A549 (cell line): ENCODE measurements around the gene PDE4D. TPM values are rescaled to one million over a fixed set of nuclear protein-coding genes. Genes with fewer than 3 reads are reported as not detected.

Experiments used
- ATAC-seq, 2 experiments: fragments of 200-7000 bp in 1 of 2; fragments of >200 bp in 1 of 2; cut with Nextera tagmentation in 1 of 2; cut with Tn5 transposase in 1 of 2; 3 replicates each; pipeline versions ENCODE4 v1.8.0 to v1.9.1; 2018 to 2020; ENCODE audit warnings: mild to moderate bottlenecking in 1 of 2, moderate library complexity in 1 of 2
- CTCF ChIA-PET: fragments of 300-600 bp; sonication (Branson Sonifier 250); formaldehyde crosslinking; extraction: SDS; loops from one replicate; lab custom pipeline; 2021; ENCODE audit warnings: antibody characterized with exemption, inconsistent platforms; lab: Yijun Ruan, JAX
- POLR2A ChIA-PET: fragments of 350-600 bp; formaldehyde crosslinking; extraction: SDS; loops from one replicate; lab custom pipeline; 2021; ENCODE audit warnings: antibody characterized with exemption, inconsistent platforms; lab: Yijun Ruan, JAX
- DNase-seq, 2 experiments: peaks; one replicate each; pipeline versions ENCODE4 v3.0.0 to v3.0.0-alpha.2; 2011 to 2016; ENCODE audit warnings: low read depth in 1 of 2, low spot score in 1 of 2
- FAIRE-seq: peaks from 2 replicates; lab custom pipeline; 2011; peaks lifted over from hg19 to GRCh38; lab: Jason Lieb, UNC
- H3K27ac ChIP-seq, 2 experiments: fragments of >200 bp; sonication (Bioruptor Twin); formaldehyde crosslinking; 3 replicates each; pipeline ENCODE4 v1.5.1; 2016 to 2017
- H3K4me1 ChIP-seq: fragments of >200 bp; sonication (Bioruptor Twin); formaldehyde crosslinking; 3 replicates; pipeline ENCODE4 v1.6.1; 2016
- H3K4me2 ChIP-seq: fragments of >200 bp; sonication (Bioruptor Twin); formaldehyde crosslinking; 3 replicates; pipeline ENCODE4 v1.6.1; 2016
- H3K4me3 ChIP-seq: fragments of >200 bp; sonication (Bioruptor Twin); formaldehyde crosslinking; 3 replicates; pipeline ENCODE4 v1.5.1; 2016
- H3K9me3 ChIP-seq: fragments of >200 bp; sonication (Bioruptor Twin); formaldehyde crosslinking; 3 replicates; pipeline ENCODE4 v1.6.1; 2016
- ESRRA ChIP-seq: fragments of 150-350 bp; IDR thresholded peaks from 2 replicates; pipeline ENCODE4 v1.6.1; 2014; ENCODE audit warnings: mild to moderate bottlenecking, low read length, borderline replicate concordance
- FOSB ChIP-seq: fragments of 250-450 bp; sonication (Bioruptor Pico); IDR thresholded peaks from 2 replicates; pipeline ENCODE4 v1.5.0; 2020; ENCODE audit warnings: mild to moderate bottlenecking, moderate library complexity
- HOXB13 ChIP-seq: fragments of 250-450 bp; sonication (Bioruptor Pico); IDR thresholded peaks from 2 replicates; pipeline ENCODE4 v1.5.0; 2020; ENCODE audit warnings: low read depth, mild to moderate bottlenecking, moderate library complexity
- HOXB5 ChIP-seq: fragments of 250-450 bp; sonication (Bioruptor Pico); IDR thresholded peaks from 2 replicates; pipeline ENCODE4 v1.5.0; 2020; ENCODE audit warnings: mild to moderate bottlenecking, moderate library complexity
- JUNB ChIP-seq: fragments of >200 bp; sonication (Bioruptor Twin); formaldehyde crosslinking; IDR thresholded peaks from 2 replicates; pipeline ENCODE4 v1.6.1; 2016
- MAFK ChIP-seq: fragments of 450-650 bp; IDR thresholded peaks from 2 replicates; pipeline ENCODE4 v1.6.1; 2014; ENCODE audit not compliant: partially characterized antibody
- MYC ChIP-seq: IDR thresholded peaks from 2 replicates; pipeline ENCODE4 v1.6.1; 2012; ENCODE audit warnings: mild to moderate bottlenecking, inconsistent platforms, low read length, improper control_type of control experiment, borderline replicate concordance
- NFE2L2 ChIP-seq: fragments of 150-350 bp; conservative IDR thresholded peaks from 2 replicates; pipeline ENCODE4 v1.6.1; 2014; ENCODE audit warnings: low read length
- NPAS2 ChIP-seq: fragments of 250-450 bp; sonication (Bioruptor Pico); IDR thresholded peaks from 2 replicates; pipeline ENCODE4 v1.8.0; 2022; ENCODE audit warnings: mild to moderate bottlenecking, moderate library complexity, borderline replicate concordance
- POLR2A ChIP-seq: IDR thresholded peaks from 2 replicates; pipeline ENCODE4 v1.6.1; 2012; ENCODE audit warnings: mild to moderate bottlenecking, low read length
- RARB ChIP-seq: fragments of 250-450 bp; sonication (Bioruptor Pico); IDR thresholded peaks from 2 replicates; pipeline ENCODE4 v1.8.0; 2021; ENCODE audit warnings: mild to moderate bottlenecking, moderate library complexity
- RFX5 ChIP-seq: fragments of 450-650 bp; IDR thresholded peaks from 2 replicates; pipeline ENCODE4 v1.7.1; 2014; ENCODE audit warnings: antibody characterized with exemption, mild to moderate bottlenecking, moderate library complexity
- ZC3H11A ChIP-seq: fragments of 450-650 bp; IDR thresholded peaks from 2 replicates; pipeline ENCODE4 v1.6.1; 2014; ENCODE audit warnings: antibody characterized with exemption, mild to moderate bottlenecking
- ZNF302 ChIP-seq: fragments of 250-450 bp; sonication (Bioruptor Pico); IDR thresholded peaks from 2 replicates; pipeline ENCODE4 v1.9.0; 2021; ENCODE audit warnings: inconsistent platforms, mild to moderate bottlenecking, moderate library complexity
- WGBS: methylation state at CpG from one replicate; pipeline ENCODE4 v1.1.6; 2017; ENCODE audit errors: missing lambda C conversion rate; 5-methylcytosine and 5-hydroxymethylcytosine counted together
- polyA plus RNA-seq, 4 experiments: library from polyadenylated mRNA; depleted of rRNA in 3 of 4; stranded (reverse); fragments of >200 nt; fragmentation: RNase III in 1 of 4; extraction: RNeasy Plus Mini Kit Qiagen cat#74134 plus additional on column Dnase treatment in 1 of 4; gene quantifications; 2 replicates in 3 of 4; 3 replicates in 1 of 4; pipeline ENCODE4 v1.2.3, GENCODE V29; 2011 to 2017
- TF ChIP-seq, protein P1 (sequence below): fragments of 150-350 bp; IDR thresholded peaks from 2 replicates; pipeline ENCODE4 v1.6.1; 2014; ENCODE audit warnings: low read depth, mild to moderate bottlenecking, low read length
- TF ChIP-seq, protein P2 (sequence below): fragments of 250-450 bp; sonication (Bioruptor Pico); IDR thresholded peaks from 2 replicates; pipeline ENCODE4 v1.5.0; 2020; ENCODE audit warnings: low read depth, mild to moderate bottlenecking, moderate library complexity
- TF ChIP-seq, protein P3 (sequence below): IDR thresholded peaks from 2 replicates; pipeline ENCODE4 v1.6.1; 2012
- TF ChIP-seq, protein P4 (sequence below): fragments of >200 bp; sonication (Bioruptor Twin); formaldehyde crosslinking; IDR thresholded peaks from 3 replicates; pipeline ENCODE4 v1.6.1; 2016

PDE4D gene
- polyA plus RNA-seq, 2 of the 4 experiments (the other 2 are of a cell fraction), result 74.0 to 213 TPM

DNA sequence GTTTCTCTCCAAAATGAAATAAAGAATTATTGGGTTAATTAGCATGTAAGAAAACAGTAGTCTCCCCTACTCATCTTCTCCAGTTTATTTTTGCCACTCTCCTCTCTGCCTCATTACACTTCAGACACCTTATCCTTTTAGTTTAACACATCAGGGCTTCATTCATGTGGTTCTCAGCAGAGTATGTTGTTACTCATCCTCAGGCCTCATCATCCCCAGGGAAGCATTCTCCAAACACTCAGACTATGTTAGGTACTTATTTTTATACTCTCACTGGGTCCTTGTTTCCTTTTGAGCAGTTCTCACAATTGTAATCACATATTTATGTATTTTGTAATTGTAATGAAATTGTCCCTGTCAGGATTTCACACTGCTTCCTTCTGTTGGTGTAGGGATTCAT is 470.5 kb downstream of the PDE4D start:
- no peak overlapping the region for H3K4me3 ChIP-seq
- peaks cover 55% of the 10 kb centered on the region for H3K4me1 ChIP-seq
- DNase-seq, result no peak
- no peaks in the 10 kb centered on the region for H3K9me3 ChIP-seq
- no peak for TF ChIP-seq ZNF302 (CRISPR knock-in tag)
- no peak for TF ChIP-seq HOXB13 (CRISPR knock-in tag)
- TF ChIP-seq NPAS2, result no peak
- no peak for TF ChIP-seq RARB (CRISPR knock-in tag)
- TF ChIP-seq, protein P1, sequence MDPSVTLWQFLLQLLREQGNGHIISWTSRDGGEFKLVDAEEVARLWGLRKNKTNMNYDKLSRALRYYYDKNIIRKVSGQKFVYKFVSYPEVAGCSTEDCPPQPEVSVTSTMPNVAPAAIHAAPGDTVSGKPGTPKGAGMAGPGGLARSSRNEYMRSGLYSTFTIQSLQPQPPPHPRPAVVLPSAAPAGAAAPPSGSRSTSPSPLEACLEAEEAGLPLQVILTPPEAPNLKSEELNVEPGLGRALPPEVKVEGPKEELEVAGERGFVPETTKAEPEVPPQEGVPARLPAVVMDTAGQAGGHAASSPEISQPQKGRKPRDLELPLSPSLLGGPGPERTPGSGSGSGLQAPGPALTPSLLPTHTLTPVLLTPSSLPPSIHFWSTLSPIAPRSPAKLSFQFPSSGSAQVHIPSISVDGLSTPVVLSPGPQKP, result no peak
- no peak for TF ChIP-seq ESRRA
- TF ChIP-seq, protein P2, sequence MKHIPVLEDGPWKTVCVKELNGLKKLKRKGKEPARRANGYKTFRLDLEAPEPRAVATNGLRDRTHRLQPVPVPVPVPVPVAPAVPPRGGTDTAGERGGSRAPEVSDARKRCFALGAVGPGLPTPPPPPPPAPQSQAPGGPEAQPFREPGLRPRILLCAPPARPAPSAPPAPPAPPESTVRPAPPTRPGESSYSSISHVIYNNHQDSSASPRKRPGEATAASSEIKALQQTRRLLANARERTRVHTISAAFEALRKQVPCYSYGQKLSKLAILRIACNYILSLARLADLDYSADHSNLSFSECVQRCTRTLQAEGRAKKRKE (CRISPR knock-in tag), result no peak
- no peak for TF ChIP-seq ZC3H11A
- TF ChIP-seq NFE2L2, result no peak
- TF ChIP-seq JUNB, result no peak
- TF ChIP-seq HOXB5 (CRISPR knock-in tag), result no peak
- no peak for TF ChIP-seq FOSB (CRISPR knock-in tag)
- TF ChIP-seq, protein P3, sequence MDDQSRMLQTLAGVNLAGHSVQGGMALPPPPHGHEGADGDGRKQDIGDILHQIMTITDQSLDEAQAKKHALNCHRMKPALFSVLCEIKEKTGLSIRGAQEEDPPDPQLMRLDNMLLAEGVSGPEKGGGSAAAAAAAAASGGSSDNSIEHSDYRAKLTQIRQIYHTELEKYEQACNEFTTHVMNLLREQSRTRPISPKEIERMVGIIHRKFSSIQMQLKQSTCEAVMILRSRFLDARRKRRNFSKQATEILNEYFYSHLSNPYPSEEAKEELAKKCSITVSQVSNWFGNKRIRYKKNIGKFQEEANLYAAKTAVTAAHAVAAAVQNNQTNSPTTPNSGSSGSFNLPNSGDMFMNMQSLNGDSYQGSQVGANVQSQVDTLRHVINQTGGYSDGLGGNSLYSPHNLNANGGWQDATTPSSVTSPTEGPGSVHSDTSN, result no peak
- TF ChIP-seq, protein P4, sequence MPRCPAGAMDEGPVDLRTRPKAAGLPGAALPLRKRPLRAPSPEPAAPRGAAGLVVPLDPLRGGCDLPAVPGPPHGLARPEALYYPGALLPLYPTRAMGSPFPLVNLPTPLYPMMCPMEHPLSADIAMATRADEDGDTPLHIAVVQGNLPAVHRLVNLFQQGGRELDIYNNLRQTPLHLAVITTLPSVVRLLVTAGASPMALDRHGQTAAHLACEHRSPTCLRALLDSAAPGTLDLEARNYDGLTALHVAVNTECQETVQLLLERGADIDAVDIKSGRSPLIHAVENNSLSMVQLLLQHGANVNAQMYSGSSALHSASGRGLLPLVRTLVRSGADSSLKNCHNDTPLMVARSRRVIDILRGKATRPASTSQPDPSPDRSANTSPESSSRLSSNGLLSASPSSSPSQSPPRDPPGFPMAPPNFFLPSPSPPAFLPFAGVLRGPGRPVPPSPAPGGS, result no peak
- H3K27ac ChIP-seq, result no peak overlapping the region
- POLR2A ChIA-PET, result no interaction called here
- ATAC-seq, result peak in 1 of 2 experiments; percentile 19; a peak in 1 of 6 replicates
- CTCF ChIA-PET, result interaction anchor here (0.7 kb wide), 1 partner anchor 48 kb away, joined by 4 read pairs; no protein-coding TSS in a partner anchor
- FAIRE-seq, result no peak
- peak overlapping the region; percentile 7; the same call in 1 of the 3 replicates for H3K4me2 ChIP-seq

DNA sequence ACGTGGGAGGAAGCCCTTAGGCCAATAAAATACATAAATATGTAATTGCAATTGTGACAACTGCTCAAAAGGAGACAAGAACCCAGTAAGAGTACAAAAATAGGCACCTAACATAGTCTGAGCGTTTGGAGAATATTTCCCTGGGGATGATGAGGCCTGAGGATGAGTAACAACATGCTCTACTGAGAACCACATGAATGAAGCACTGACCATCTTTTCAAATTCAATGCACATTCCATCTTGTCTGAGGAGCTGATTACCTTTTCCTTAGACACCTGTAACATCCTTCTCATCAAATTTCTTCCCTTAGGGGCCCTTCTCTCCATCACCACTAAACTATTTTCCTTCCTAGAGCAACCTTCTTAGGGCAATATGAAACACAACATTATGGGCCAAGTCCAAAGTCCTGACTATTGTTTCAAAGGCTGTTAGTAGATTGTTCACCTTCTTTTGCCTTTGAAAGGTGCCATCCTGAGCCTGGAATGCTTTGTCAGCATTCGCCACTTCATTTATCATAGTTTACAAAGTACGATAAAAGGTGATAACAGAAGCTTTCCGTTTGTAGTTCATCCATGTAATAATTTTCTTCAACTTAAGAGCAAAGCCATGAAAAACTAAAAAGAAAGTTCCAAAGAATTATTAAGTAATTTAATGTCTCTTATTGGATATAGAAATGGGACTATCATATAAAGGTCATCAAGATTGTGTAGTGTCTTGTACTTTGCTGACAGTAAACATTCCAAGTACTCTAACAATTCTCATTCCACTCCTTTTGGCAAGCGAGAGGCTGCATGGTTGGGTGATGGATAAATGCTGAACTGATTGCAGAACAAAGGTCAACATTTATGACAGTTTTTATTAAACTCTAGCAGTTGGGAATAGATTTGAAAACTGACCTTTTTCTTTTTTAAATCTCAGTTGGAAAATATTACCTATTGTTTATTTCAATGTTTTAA is 471.3 kb downstream of the PDE4D start:
- Histone ChIP-seq H3K27ac (no peak overlapping the region), H3K4me1 (peaks cover 55% of the 10 kb centered on the region), H3K9me3 (no peaks in the 10 kb centered on the region)
- POLR2A ChIA-PET, result no interaction called here
- TF ChIP-seq POLR2A, result no peak
- no peak for TF ChIP-seq MYC
- no peak for TF ChIP-seq RFX5
- TF ChIP-seq MAFK, result peak; percentile 67
- TF ChIP-seq, protein P2 (CRISPR knock-in tag), result no peak
- TF ChIP-seq, all 56 proteins: peak for 1
- CTCF ChIA-PET, result no interaction called here
- no peak for ATAC-seq
- H3K4me3 ChIP-seq, result no peak overlapping the region
- DNase-seq, result no peak
- peak overlapping the region; percentile 7; the same call in 2 of the 3 replicates for H3K4me2 ChIP-seq
- peak; percentile 46 for FAIRE-seq
- WGBS, result 82% methylated on average over 6 of the region's 6 CpGs
